ENCODE data around the gene TPST1. TPM values are rescaled to one million over a fixed set of nuclear protein-coding genes. Genes with fewer than 3 reads are reported as not detected.

The TPST1 gene
- total and polyA plus RNA-seq, 2 of the 8 experiments (the other 6 are each of a cell fraction or from before 2014, with no cell fraction given) = 8.2 to 18.4 TPM

GRCh38 chr7:66301737-66302136, 96.6 kb downstream of the TPST1 start:
- 82% methylated on average over 3 of the region's 3 CpGs; no CpG with 5 or more reads in 1 of the 2 experiments for WGBS, 2 experiments (ENCODE audit: extremely low coverage in 1 of 2, insufficient coverage in 1 of 2, insufficient read length in 1 of 2, insufficient replicate concordance in 2 of 2, low coverage in 1 of 2, low lambda C conversion rate in 2 of 2, missing lambda C conversion rate in 1 of 2)
- Histone ChIP-seq H2BK15ac (ENCODE audit: low read length) (no peak overlapping the region), H4K91ac (replicated peaks; ENCODE audit: insufficient read length, low read length) (no peak overlapping the region), H3K4me1 (replicated peaks in 1 of 4; ENCODE audit: control insufficient read depth in 3 of 4, insufficient read depth in 4 of 4, low read length in 3 of 4) (peaks cover 0 to 2% (median 0%) of the 10 kb centered on the region in 4 experiments; a peak in 1 of 7 replicates), H3K14ac (ENCODE audit: insufficient read length) (no peak overlapping the region), H4K5ac (ENCODE audit: insufficient read length, low read depth, low read length) (no peak overlapping the region), H2BK12ac (ENCODE audit: low read depth, low read length) (no peak overlapping the region), H3K79me2 (ENCODE audit: control insufficient read depth in 1 of 2, insufficient read depth in 2 of 2, low read length in 2 of 2) (no peaks in the 10 kb centered on the region; a peak in 1 of 4 replicates), H3K36me3 (ENCODE audit: control insufficient read depth in 2 of 4, insufficient read depth in 4 of 4, low read length in 3 of 4) (no peaks in the 10 kb centered on the region), H3K79me1 (ENCODE audit: low read depth, low read length) (0 out of 2 replicates have a peak, but pooled peaks cover 2% of the 10 kb centered on the region), H2BK5ac (ENCODE audit: low read depth, low read length) (no peak overlapping the region), H2BK120ac (replicated peaks; ENCODE audit: low read depth, low read length) (no peak overlapping the region), H2AK5ac (ENCODE audit: low read depth, low read length) (no peak overlapping the region), H2AFZ (ENCODE audit: low read length) (no peak overlapping the region), H4K8ac (ENCODE audit: extremely low read depth, insufficient read depth, low read length) (no peak overlapping the region), H3K23me2 (ENCODE audit: low read depth, low read length) (no peaks in the 10 kb centered on the region), H3K18ac (ENCODE audit: extremely low read depth, low read length) (no peak overlapping the region), H3K9ac (replicated peaks in 1 of 4; ENCODE audit: extremely low read depth in 1 of 4, low read depth in 3 of 4, low read length in 3 of 4) (no peak overlapping the region), H3K4me3 (ENCODE audit: extremely low read depth in 1 of 4, insufficient read depth in 2 of 4, low read depth in 3 of 4, low read length in 4 of 4) (no peak overlapping the region), H3K56ac (replicated peaks; ENCODE audit: insufficient read length, low read depth, low read length) (no peak overlapping the region), H3K4me2 (ENCODE audit: insufficient read depth in 1 of 2, low read depth in 2 of 2, low read length in 2 of 2) (no peak overlapping the region), H3K9me3 (ENCODE audit: insufficient read depth in 2 of 2, low read depth in 1 of 2, low read length in 1 of 2) (no peaks in the 10 kb centered on the region), H4K20me1 (replicated peaks in 1 of 2; ENCODE audit: control insufficient read depth in 1 of 2, insufficient read depth in 2 of 2, low read length in 2 of 2) (no peaks in the 10 kb centered on the region), H3K23ac (ENCODE audit: insufficient read length) (no peak overlapping the region), H3K27ac (ENCODE audit: low read depth, low read length) (no peak overlapping the region), H3K27me3 (replicated peaks in 1 of 4; ENCODE audit: control insufficient read depth in 3 of 4, extremely low read depth in 1 of 4, insufficient read depth in 3 of 4, low read length in 3 of 4) (no peaks in the 10 kb centered on the region), H3K4ac (replicated peaks; ENCODE audit: insufficient read length, low read depth, low read length) (no peak overlapping the region), H2BK20ac (ENCODE audit: low read length) (no peak overlapping the region)
- FAIRE-seq (no peak), DNase-seq (ENCODE audit: low read depth in 1 of 2, low spot score in 2 of 2) (no peak)
- ChIA-PET POLR2A (ENCODE audit: partially characterized antibody) (no interaction called here), CTCF (ENCODE audit: partially characterized antibody) (no interaction called here)
- TF ChIP-seq HDAC2 (IDR thresholded peaks at IDR 0.05; ENCODE audit: borderline replicate concordance in 1 of 2, low read depth in 2 of 2, low read length in 2 of 2) (no peak), BCL11A (IDR thresholded peaks at IDR 0.05; ENCODE audit: low read depth in 2 of 2, low read length in 2 of 2) (no peak), TAF1 (IDR thresholded peaks at IDR 0.05; ENCODE audit: low read depth, low read length) (no peak), USF2 (IDR thresholded peaks at IDR 0.05; ENCODE audit: low read length) (no peak), SRF (IDR thresholded peaks at IDR 0.05; ENCODE audit: low read depth, low read length) (no peak), FOSL1 (IDR thresholded peaks at IDR 0.05; ENCODE audit: insufficient read depth, low read depth, low read length) (no peak), CEBPB (IDR thresholded peaks at IDR 0.05; ENCODE audit: low read depth, low read length) (no peak), CREB1 (IDR thresholded peaks at IDR 0.05) (no peak), GTF2F1 (IDR thresholded peaks at IDR 0.05; ENCODE audit: borderline replicate concordance, low read depth, low read length) (no peak), BACH1 (IDR thresholded peaks at IDR 0.05; ENCODE audit: low read length) (no peak), SIX5 (IDR thresholded peaks at IDR 0.05; ENCODE audit: low read depth, low read length) (no peak), SAP30 (IDR thresholded peaks at IDR 0.05; ENCODE audit: insufficient read depth, insufficient replicate concordance, low read length) (no peak), EZH2 (IDR thresholded peaks at IDR 0.05; ENCODE audit: low read depth, low read length, severe bottlenecking) (no peak), NRF1 (IDR thresholded peaks at IDR 0.05; ENCODE audit: low read depth, low read length) (no peak)

All from H1 (cell line).